SJCRH30 (cell line): ENCODE measurements around the gene SDR42E2. TPM values are rescaled to one million over a fixed set of nuclear protein-coding genes. Genes with fewer than 3 reads are reported as not detected.
"Not testable (repeated sequence)": the region's sequence is repeated elsewhere in the genome, so short reads cannot be mapped to it uniquely, and the experiment has no call there.

Experiments used
- DNase-seq, 2 experiments: peaks; one replicate each; pipeline ENCODE4 v3.0.0-alpha.2; 2015 to 2020
- H3K27ac ChIP-seq: fragments of 250-450 bp; sonication (Bioruptor Pico); 2 replicates; pipeline ENCODE4 v1.5.1; 2020; ENCODE audit warnings: mild to moderate bottlenecking, moderate library complexity
- H3K27me3 ChIP-seq: fragments of 250-450 bp; sonication (Bioruptor Pico); 2 replicates; pipeline ENCODE4 v1.5.1; 2020; ENCODE audit warnings: mild to moderate bottlenecking, moderate library complexity
- H3K36me3 ChIP-seq: fragments of 250-450 bp; sonication (Bioruptor Pico); 2 replicates; pipeline ENCODE4 v1.5.1; 2020; ENCODE audit warnings: mild to moderate bottlenecking, moderate library complexity
- H3K4me1 ChIP-seq: fragments of 250-450 bp; sonication (Bioruptor Pico); 2 replicates; pipeline ENCODE4 v1.5.1; 2020; ENCODE audit warnings: mild to moderate bottlenecking, moderate library complexity
- H3K4me3 ChIP-seq: fragments of 250-450 bp; sonication (Bioruptor Pico); 2 replicates; pipeline ENCODE4 v1.5.1; 2020; ENCODE audit warnings: mild to moderate bottlenecking, moderate library complexity
- H3K9me3 ChIP-seq: fragments of 250-450 bp; sonication (Bioruptor Pico); replicated peaks from 2 replicates; pipeline ENCODE4 v1.5.1; 2020; ENCODE audit warnings: mild to moderate bottlenecking, moderate library complexity
- total RNA-seq: library from RNA; depleted of rRNA; stranded (reverse); fragments of >200 nt; shearing (Covaris generic); gene quantifications from 2 replicates; pipeline ENCODE4 v1.2.3, GENCODE V29; 2014

Gene SDR42E2
- total RNA-seq, 1 experiment from 2014 or later = not detected

- Histone ChIP-seq H3K36me3 (no peaks in the 10 kb centered on the region), H3K27ac (no peak overlapping the region), H3K4me1 (no peaks in the 10 kb centered on the region), H3K4me3 (no peak overlapping the region), H3K9me3 (no peaks in the 10 kb centered on the region), H3K27me3 (no peaks in the 10 kb centered on the region; the same call in 1 of the 2 replicates)
- peak in 1 of 2 experiments; percentile 7 for DNase-seq
Measured at GRCh38 chr16:22141767-22142166, 20.5 kb upstream of the SDR42E2 start.

- Histone ChIP-seq H3K4me1 (no peaks in the 10 kb centered on the region), H3K9me3 (no peaks in the 10 kb centered on the region), H3K27me3 (peaks cover 5% of the 10 kb centered on the region; the same call in 1 of the 2 replicates), H3K4me3 (no peak overlapping the region), H3K36me3 (no peaks in the 10 kb centered on the region), H3K27ac (no peak overlapping the region)
- no peak for DNase-seq
Measured at GRCh38 chr16:22144520-22144919, 17.8 kb upstream of the SDR42E2 start.

GRCh38 chr16:22147853-22148252, 14.5 kb upstream of the SDR42E2 start:
- Histone ChIP-seq H3K4me3 (no peak overlapping the region), H3K27ac (no peak overlapping the region), H3K4me1 (no peaks in the 10 kb centered on the region), H3K9me3 (no peaks in the 10 kb centered on the region), H3K36me3 (no peaks in the 10 kb centered on the region), H3K27me3 (peaks cover 5% of the 10 kb centered on the region; the same call in 1 of the 2 replicates)
- DNase-seq = no peak

- Histone ChIP-seq H3K27ac (no peak overlapping the region), H3K36me3 (no peaks in the 10 kb centered on the region), H3K27me3 (peaks cover 5% of the 10 kb centered on the region; the same call in 1 of the 2 replicates), H3K9me3 (no peaks in the 10 kb centered on the region), H3K4me1 (no peaks in the 10 kb centered on the region), H3K4me3 (no peak overlapping the region)
- no peak for DNase-seq
Measured at GRCh38 chr16:22151246-22151998, 10.9 kb upstream of the SDR42E2 start.

- Histone ChIP-seq H3K27me3 (peaks cover 5% of the 10 kb centered on the region; the same call in 1 of the 2 replicates), H3K4me1 (no peaks in the 10 kb centered on the region), H3K9me3 (no peaks in the 10 kb centered on the region), H3K36me3 (no peaks in the 10 kb centered on the region), H3K27ac (no peak overlapping the region), H3K4me3 (no peak overlapping the region)
- DNase-seq = no peak
Measured at GRCh38 chr16:22152316-22152715, 10.0 kb upstream of the SDR42E2 start.

GRCh38 chr16:22153078-22153477, 9.2 kb upstream of the SDR42E2 start:
- H3K27ac ChIP-seq, H3K36me3 ChIP-seq, H3K27me3 ChIP-seq, H3K4me1 ChIP-seq, DNase-seq, H3K4me3 ChIP-seq, H3K9me3 ChIP-seq: not testable (repeated sequence)

GRCh38 chr16:22161401-22161800, 905 bp upstream of the SDR42E2 start:
- Histone ChIP-seq H3K36me3 (no peaks in the 10 kb centered on the region), H3K9me3 (no peaks in the 10 kb centered on the region)

GRCh38 chr16:22162656-22163009, 327 bp downstream of the SDR42E2 start:
- no peaks in the 10 kb centered on the region for H3K9me3 ChIP-seq
- no peaks in the 10 kb centered on the region for H3K36me3 ChIP-seq
- H3K27ac ChIP-seq = no peak overlapping the region
- no peaks in the 10 kb centered on the region for H3K27me3 ChIP-seq
- no peak for DNase-seq
- no peak overlapping the region for H3K4me3 ChIP-seq
- H3K4me1 ChIP-seq = no peaks in the 10 kb centered on the region

More at GRCh38 chr16:22161401-22161800, 905 bp upstream of the SDR42E2 start:
- H3K27ac ChIP-seq = no peak overlapping the region
- no peak for DNase-seq
- no peaks in the 10 kb centered on the region for H3K4me1 ChIP-seq
- H3K27me3 ChIP-seq = no peaks in the 10 kb centered on the region
- H3K4me3 ChIP-seq = no peak overlapping the region

- no peak for DNase-seq
- Histone ChIP-seq H3K9me3 (no peaks in the 10 kb centered on the region), H3K27me3 (no peaks in the 10 kb centered on the region), H3K36me3 (no peaks in the 10 kb centered on the region), H3K4me3 (no peak overlapping the region), H3K4me1 (no peaks in the 10 kb centered on the region), H3K27ac (no peak overlapping the region)
Measured at GRCh38 chr16:22163806-22164205, 1.5 kb downstream of the SDR42E2 start.

- H3K36me3 ChIP-seq = no peaks in the 10 kb centered on the region
- no peaks in the 10 kb centered on the region for H3K4me1 ChIP-seq
- H3K9me3 ChIP-seq = no peaks in the 10 kb centered on the region
- DNase-seq = no peak
- H3K4me3 ChIP-seq = no peak overlapping the region
- no peaks in the 10 kb centered on the region for H3K27me3 ChIP-seq
- no peak overlapping the region for H3K27ac ChIP-seq
Measured at GRCh38 chr16:22164482-22164881, 2.2 kb downstream of the SDR42E2 start.

GRCh38 chr16:22165508-22166285, 3.4 kb downstream of the SDR42E2 start:
- Histone ChIP-seq H3K27me3 (no peaks in the 10 kb centered on the region), H3K27ac (no peak overlapping the region), H3K4me1 (no peaks in the 10 kb centered on the region), H3K4me3 (no peak overlapping the region), H3K9me3 (no peaks in the 10 kb centered on the region), H3K36me3 (no peaks in the 10 kb centered on the region)
- no peak for DNase-seq

GRCh38 chr16:22171953-22172352, 9.6 kb downstream of the SDR42E2 start:
- H3K27ac ChIP-seq = no peak overlapping the region

GRCh38 chr16:22172642-22173041, 10.3 kb downstream of the SDR42E2 start:
- not testable (repeated sequence) for H3K4me3 ChIP-seq, H3K36me3 ChIP-seq, H3K4me1 ChIP-seq, H3K27me3 ChIP-seq, H3K9me3 ChIP-seq, H3K27ac ChIP-seq, DNase-seq

More at GRCh38 chr16:22171953-22172352, 9.6 kb downstream of the SDR42E2 start:
- Histone ChIP-seq H3K27me3 (no peaks in the 10 kb centered on the region), H3K4me3 (no peak overlapping the region), H3K36me3 (no peaks in the 10 kb centered on the region), H3K4me1 (no peaks in the 10 kb centered on the region), H3K9me3 (no peaks in the 10 kb centered on the region)
- DNase-seq = no peak

- H3K9me3 ChIP-seq = no peaks in the 10 kb centered on the region
- no peak overlapping the region for H3K27ac ChIP-seq
- H3K36me3 ChIP-seq = no peaks in the 10 kb centered on the region
Measured at GRCh38 chr16:22174642-22175041, 12.3 kb downstream of the SDR42E2 start.

More at GRCh38 chr16:22174642-22175041, 12.3 kb downstream of the SDR42E2 start:
- no peak for DNase-seq
- Histone ChIP-seq H3K4me3 (no peak overlapping the region), H3K4me1 (no peaks in the 10 kb centered on the region), H3K27me3 (no peaks in the 10 kb centered on the region)
